ENCODE measurements around the gene MCC.

GRCh38 chr5:113188436-113188835 lies 299.8 kb downstream of the MCC start:
- TF ChIP-seq POLR2A (IDR thresholded peaks at IDR 0.05) (no peak), CTCF (IDR thresholded peaks at IDR 0.05) (no peak)
